PFSK-1 (cell line): ENCODE measurements around the gene LYPD5.
A peak's percentile ranks its signal among the peaks of the same experiment; 100 is the strongest.

ENCODE experiments used
- FOXP2 ChIP-seq: optimal IDR thresholded peaks from 2 replicates; pipeline ENCODE3; 2011; ENCODE audit warnings: borderline replicate concordance, control low read depth, inconsistent platforms; ENCODE audit not compliant: insufficient read depth; ENCODE audit errors: extremely low read length, extremely low read depth
- POLR2AphosphoS5 ChIP-seq: IDR thresholded peaks from 2 replicates; pipeline ENCODE4 v1.6.1; 2012; ENCODE audit warnings: low read depth, mild to moderate bottlenecking, control low read depth, low read length, moderate library complexity
- SIN3A ChIP-seq: IDR thresholded peaks from 2 replicates; pipeline ENCODE4 v1.6.1; 2012; ENCODE audit warnings: mild to moderate bottlenecking, low read length, moderate library complexity, borderline replicate concordance; ENCODE audit not compliant: insufficient read depth
- TAF1 ChIP-seq: IDR thresholded peaks from 2 replicates; pipeline ENCODE4 v1.6.1; 2012; ENCODE audit warnings: low read length, control low read depth, borderline replicate concordance; ENCODE audit not compliant: insufficient read depth
- TF ChIP-seq, protein P1 (sequence below), 2 experiments: IDR thresholded peaks; 2 replicates each; pipeline versions ENCODE4 v1.6.1 to v1.8.0; 2011 to 2012; ENCODE audit warnings: low read depth in 2 of 2, low read length in 2 of 2, control low read depth in 1 of 2, inconsistent platforms in 1 of 2, mild to moderate bottlenecking in 1 of 2, moderate library complexity in 1 of 2; ENCODE audit not compliant: insufficient read depth in 1 of 2

The LYPD5 gene

DNA sequence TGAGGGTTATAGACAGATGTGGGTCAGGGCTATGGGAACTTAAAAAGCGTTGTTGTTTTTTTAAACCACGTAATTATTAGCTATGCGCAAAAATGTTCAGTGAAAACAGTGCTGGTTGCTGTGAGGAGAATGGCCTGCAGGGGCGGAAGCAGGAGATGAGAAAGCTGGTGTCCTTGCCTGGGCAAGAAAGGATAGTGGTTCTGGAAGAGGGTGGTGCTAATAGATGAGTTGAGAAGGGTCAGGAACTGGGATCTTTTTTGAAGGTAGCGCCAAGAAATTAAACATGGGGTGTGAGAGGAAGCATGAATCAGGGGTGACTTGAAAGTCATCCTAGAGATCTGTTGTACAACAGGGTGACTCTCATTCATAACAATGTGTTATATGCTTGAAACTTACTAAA, 42.7 kb downstream of the LYPD5 start:
- TF ChIP-seq POLR2AphosphoS5 (no peak), SIN3A (no peak), TAF1 (no peak), FOXP2 (no peak)
- TF ChIP-seq, protein P1, sequence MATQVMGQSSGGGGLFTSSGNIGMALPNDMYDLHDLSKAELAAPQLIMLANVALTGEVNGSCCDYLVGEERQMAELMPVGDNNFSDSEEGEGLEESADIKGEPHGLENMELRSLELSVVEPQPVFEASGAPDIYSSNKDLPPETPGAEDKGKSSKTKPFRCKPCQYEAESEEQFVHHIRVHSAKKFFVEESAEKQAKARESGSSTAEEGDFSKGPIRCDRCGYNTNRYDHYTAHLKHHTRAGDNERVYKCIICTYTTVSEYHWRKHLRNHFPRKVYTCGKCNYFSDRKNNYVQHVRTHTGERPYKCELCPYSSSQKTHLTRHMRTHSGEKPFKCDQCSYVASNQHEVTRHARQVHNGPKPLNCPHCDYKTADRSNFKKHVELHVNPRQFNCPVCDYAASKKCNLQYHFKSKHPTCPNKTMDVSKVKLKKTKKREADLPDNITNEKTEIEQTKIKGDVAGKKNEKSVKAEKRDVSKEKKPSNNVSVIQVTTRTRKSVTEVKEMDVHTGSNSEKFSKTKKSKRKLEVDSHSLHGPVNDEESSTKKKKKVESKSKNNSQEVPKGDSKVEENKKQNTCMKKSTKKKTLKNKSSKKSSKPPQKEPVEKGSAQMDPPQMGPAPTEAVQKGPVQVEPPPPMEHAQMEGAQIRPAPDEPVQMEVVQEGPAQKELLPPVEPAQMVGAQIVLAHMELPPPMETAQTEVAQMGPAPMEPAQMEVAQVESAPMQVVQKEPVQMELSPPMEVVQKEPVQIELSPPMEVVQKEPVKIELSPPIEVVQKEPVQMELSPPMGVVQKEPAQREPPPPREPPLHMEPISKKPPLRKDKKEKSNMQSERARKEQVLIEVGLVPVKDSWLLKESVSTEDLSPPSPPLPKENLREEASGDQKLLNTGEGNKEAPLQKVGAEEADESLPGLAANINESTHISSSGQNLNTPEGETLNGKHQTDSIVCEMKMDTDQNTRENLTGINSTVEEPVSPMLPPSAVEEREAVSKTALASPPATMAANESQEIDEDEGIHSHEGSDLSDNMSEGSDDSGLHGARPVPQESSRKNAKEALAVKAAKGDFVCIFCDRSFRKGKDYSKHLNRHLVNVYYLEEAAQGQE (IDR thresholded peaks at IDR 0.05; ENCODE audit: insufficient read depth in 1 of 2, low read depth in 2 of 2, low read length in 2 of 2): no peak

DNA sequence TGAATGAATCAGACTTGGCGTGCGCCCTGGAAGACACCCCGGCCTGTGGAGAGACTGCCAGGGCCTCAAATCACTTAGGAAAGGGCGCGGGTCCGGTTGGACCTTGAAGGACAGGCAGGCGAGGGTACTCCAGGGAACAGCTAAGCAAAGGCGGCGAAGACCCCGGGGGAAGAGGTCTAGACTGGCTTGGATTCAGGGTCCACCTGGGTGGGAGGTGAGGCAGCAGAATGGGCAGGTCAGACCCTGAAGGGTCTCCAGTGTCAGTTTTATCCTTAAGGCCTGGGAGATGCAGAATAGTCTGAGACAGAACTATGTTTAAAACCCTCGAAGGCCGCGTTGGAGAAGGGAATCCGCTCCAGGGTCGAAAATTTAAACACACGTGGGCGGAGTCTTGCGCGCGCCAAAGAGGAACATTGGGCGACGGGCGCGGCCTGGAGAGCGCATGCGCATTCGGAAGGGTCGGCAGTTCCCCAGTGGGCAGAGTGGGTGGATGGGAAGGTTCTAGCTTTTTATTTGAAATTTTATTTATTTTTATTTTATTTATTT, 46.9 kb downstream of the LYPD5 start:
- TF ChIP-seq POLR2AphosphoS5: peak; percentile 53; the same call in 1 of the 2 replicates
- TF ChIP-seq SIN3A: no peak
- TF ChIP-seq, protein P1 (IDR thresholded peaks at IDR 0.05; ENCODE audit: insufficient read depth in 1 of 2, low read depth in 2 of 2, low read length in 2 of 2): peak in 1 of 2 experiments; percentile 37; a peak in 1 of 4 replicates

DNA sequence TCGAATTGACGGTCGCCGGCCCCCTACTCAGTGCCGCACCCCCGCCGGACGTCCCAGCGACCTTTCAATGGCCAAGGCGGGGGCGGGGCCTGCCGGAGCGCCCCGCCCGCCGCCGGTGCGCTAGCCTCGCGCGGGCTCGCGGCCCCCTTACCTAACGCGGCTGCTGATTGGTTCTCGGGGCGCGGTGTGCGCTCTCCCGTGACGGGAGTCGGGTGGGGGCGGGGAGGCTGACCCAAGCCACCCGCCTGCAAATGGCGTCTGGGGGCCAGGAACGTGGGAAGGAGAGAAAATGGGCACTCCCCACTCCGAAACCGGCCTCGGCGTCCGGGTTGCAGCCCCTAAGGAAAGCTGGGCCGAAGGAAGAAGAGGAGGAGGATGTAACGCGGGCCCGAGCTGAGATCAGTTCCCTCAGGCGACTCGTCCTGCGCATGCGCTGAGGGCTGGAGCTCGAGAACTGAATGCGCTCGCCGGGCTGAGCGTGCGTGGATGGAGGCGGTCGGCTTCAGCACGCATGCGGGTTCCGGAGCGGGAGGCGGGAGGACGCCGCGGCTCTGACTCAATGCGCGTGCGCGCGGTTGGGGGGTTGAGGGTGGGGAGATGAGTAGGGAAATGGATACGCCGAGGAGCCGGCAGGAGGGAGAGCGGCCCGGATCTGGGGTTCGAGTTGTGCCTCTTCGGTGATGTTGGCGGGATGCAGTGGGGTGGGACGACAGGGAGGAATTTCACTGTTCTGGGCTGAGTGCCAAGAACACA, 47.6 kb downstream of the LYPD5 start, which contains the start of gene SMG9:
Gene SMG9, minus strand, starts transcription at position 460 of the 753 bp plus-strand sequence. CDS start 4,221 bp downstream, outside the sequence.
- TF ChIP-seq TAF1 (no peak), SIN3A (no peak), POLR2AphosphoS5 (peak; percentile 64; the same call in 1 of the 2 replicates), FOXP2 (peak; percentile 43)
- TF ChIP-seq, protein P1 (IDR thresholded peaks at IDR 0.05; ENCODE audit: insufficient read depth in 1 of 2, low read depth in 2 of 2, low read length in 2 of 2): no peak; a peak in 1 of 4 replicates

DNA sequence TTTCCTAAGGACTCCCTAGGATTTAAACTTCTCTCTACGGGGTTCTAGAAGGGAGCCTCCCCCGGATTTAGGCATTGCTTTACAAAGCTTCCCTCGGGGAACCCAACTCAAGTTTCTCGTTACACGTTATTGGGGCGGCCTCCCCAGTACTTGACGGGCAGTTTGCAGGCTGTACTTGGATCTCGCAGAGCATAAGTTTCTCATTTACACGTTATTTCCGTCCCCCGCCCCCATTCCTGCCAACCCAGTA, 48.1 kb downstream of the LYPD5 start:
- TF ChIP-seq FOXP2 (no peak), TAF1 (0 out of 2 replicates have a peak, but pooled peaks have one; percentile 8), SIN3A (no peak), POLR2AphosphoS5 (no peak)
- TF ChIP-seq, protein P1 (IDR thresholded peaks at IDR 0.05; ENCODE audit: insufficient read depth in 1 of 2, low read depth in 2 of 2, low read length in 2 of 2): no peak
